ENCODE data around the gene EGFR.

DNA sequence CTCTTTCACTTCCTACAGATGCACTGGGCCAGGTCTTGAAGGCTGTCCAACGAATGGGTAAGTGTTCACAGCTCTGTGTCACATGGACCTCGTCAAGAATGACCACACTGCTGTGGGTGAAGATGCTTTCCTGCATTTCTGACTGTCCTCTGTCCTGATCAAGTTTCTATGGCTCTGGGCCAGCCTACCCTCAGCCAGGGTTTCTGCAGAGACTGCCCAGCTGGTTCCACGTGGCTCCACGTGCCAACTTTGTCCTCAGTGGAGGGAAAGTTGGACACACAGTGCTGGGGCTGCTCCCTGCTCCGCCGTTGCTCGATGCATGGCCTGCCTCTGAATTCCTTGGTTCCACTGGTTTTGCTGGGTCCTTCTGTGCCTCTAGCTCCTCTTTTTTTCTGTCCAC is 152.3 kb downstream of the EGFR start:
- no peak for TF ChIP-seq POLR2A (IDR thresholded peaks at IDR 0.05)
- TF ChIP-seq, protein P1, sequence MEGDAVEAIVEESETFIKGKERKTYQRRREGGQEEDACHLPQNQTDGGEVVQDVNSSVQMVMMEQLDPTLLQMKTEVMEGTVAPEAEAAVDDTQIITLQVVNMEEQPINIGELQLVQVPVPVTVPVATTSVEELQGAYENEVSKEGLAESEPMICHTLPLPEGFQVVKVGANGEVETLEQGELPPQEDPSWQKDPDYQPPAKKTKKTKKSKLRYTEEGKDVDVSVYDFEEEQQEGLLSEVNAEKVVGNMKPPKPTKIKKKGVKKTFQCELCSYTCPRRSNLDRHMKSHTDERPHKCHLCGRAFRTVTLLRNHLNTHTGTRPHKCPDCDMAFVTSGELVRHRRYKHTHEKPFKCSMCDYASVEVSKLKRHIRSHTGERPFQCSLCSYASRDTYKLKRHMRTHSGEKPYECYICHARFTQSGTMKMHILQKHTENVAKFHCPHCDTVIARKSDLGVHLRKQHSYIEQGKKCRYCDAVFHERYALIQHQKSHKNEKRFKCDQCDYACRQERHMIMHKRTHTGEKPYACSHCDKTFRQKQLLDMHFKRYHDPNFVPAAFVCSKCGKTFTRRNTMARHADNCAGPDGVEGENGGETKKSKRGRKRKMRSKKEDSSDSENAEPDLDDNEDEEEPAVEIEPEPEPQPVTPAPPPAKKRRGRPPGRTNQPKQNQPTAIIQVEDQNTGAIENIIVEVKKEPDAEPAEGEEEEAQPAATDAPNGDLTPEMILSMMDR (IDR thresholded peaks at IDR 0.05): no peak

All from lower leg skin (tissue), 3 donors.